ENCODE results near the gene TADA3.
A peak's percentile ranks its signal among the peaks of the same experiment; 100 is the strongest.

Gene TADA3

DNA sequence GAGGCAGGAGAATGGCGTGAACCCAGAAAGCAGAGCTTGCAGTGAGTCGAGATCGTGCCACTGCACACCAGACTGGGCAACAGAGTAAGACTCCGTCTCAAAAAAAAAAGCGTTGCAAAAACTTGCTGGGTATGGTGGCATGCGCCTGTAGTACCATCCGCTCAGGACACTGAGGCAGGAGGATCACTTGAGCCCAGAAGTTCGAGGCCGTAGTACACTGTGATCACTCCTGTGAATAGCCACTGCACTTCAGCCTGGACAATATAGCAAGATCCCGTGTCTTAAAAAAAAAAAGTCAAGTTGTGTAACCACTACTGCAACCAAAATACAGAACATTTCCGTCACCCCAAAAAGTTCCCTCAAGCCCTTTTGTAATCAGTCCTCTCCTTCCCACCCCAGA lies 2.1 kb upstream of the TADA3 start:
- DNase-seq (ENCODE audit: extremely low read depth, insufficient read length): no peak
- peak overlapping the region; percentile 86 for H3K4me3 ChIP-seq (replicated peaks; ENCODE audit: low read depth, low read length)
- no peaks in the 10 kb centered on the region for H3K27me3 ChIP-seq (replicated peaks; ENCODE audit: control insufficient read depth, insufficient read depth, low read length)
- TF ChIP-seq, protein P1, sequence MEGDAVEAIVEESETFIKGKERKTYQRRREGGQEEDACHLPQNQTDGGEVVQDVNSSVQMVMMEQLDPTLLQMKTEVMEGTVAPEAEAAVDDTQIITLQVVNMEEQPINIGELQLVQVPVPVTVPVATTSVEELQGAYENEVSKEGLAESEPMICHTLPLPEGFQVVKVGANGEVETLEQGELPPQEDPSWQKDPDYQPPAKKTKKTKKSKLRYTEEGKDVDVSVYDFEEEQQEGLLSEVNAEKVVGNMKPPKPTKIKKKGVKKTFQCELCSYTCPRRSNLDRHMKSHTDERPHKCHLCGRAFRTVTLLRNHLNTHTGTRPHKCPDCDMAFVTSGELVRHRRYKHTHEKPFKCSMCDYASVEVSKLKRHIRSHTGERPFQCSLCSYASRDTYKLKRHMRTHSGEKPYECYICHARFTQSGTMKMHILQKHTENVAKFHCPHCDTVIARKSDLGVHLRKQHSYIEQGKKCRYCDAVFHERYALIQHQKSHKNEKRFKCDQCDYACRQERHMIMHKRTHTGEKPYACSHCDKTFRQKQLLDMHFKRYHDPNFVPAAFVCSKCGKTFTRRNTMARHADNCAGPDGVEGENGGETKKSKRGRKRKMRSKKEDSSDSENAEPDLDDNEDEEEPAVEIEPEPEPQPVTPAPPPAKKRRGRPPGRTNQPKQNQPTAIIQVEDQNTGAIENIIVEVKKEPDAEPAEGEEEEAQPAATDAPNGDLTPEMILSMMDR (IDR thresholded peaks at IDR 0.05; ENCODE audit: insufficient read depth, low read length, poor library complexity, severe bottlenecking): no peak
- H3K36me3 ChIP-seq (ENCODE audit: control insufficient read depth, insufficient read depth, low read length): peaks cover 20% of the 10 kb centered on the region

DNA sequence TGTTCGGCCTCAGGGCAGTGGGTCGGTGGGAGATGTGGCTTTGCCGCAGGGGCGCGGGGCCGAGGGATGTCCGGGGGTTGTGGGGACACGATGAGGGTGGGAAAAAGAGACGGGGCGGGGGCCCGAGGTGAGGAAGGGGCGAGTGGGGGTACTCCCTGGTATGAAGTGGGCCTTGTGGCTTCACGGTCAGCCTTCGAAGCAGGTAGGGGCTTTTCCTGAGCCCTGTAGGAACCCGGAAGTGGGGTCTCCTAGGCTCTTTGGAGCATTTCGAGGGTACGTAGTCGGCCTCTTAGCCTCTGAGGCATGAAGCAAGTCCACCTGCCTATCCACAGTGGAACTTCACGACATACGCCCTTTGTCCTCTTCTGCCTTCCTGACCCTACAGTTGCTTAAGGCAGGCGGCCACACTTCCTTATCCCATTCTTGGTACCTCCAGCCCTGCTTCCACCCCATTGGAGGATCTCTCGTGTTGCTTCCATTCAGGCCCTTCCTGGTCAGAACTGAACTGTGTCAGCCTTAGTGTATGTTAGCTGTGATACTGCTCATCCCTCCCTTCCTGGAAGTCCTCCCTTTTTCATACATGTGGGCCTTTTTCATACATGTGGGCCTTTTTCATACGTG lies 998 bp upstream of the TADA3 start:
- H3K27me3 ChIP-seq (replicated peaks; ENCODE audit: control insufficient read depth, insufficient read depth, low read length): no peaks in the 10 kb centered on the region
- TF ChIP-seq, protein P1 (IDR thresholded peaks at IDR 0.05; ENCODE audit: insufficient read depth, low read length, poor library complexity, severe bottlenecking): no peak
- H3K4me3 ChIP-seq (replicated peaks; ENCODE audit: low read depth, low read length): peak overlapping the region; percentile 86
- DNase-seq (ENCODE audit: extremely low read depth, insufficient read length): no peak
- H3K36me3 ChIP-seq (ENCODE audit: control insufficient read depth, insufficient read depth, low read length): peaks cover 21% of the 10 kb centered on the region

DNA sequence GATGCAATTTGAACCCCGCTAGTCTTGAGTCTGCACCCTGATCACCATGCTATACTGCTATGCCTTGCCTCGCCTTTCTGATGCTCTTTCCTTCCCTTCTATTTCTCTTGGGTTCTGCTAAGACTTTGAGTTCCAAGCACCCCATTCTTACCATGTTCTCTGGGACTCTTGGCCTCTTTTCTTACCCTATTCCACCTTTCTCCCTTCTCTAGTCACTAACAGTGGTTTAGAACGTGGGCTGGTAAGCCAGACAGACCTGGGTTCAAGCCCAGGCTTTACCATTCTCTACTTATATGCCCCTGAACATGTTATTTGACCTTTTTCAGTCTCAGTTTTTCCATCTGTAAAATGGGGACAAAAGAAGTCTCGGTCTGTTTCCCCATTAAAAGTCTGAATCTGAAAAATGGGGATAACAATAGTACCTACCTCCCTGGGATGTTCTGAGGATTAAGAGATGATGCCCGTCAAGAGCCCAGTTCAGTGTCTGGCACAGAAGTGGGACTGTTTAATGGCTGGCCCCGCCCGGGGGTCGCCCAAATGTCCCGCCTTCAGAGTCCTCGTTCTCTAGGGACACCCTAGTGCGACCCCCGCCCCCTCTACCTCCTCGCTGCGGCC lies 376 bp downstream of the TADA3 start:
- H3K36me3 ChIP-seq (ENCODE audit: control insufficient read depth, insufficient read depth, low read length): peaks cover 19% of the 10 kb centered on the region
- H3K27me3 ChIP-seq (replicated peaks; ENCODE audit: control insufficient read depth, insufficient read depth, low read length): no peaks in the 10 kb centered on the region
- no peak for DNase-seq (ENCODE audit: extremely low read depth, insufficient read length)
- peak overlapping the region; percentile 86 for H3K4me3 ChIP-seq (replicated peaks; ENCODE audit: low read depth, low read length)
- TF ChIP-seq, protein P1 (IDR thresholded peaks at IDR 0.05; ENCODE audit: insufficient read depth, low read length, poor library complexity, severe bottlenecking): no peak

DNA sequence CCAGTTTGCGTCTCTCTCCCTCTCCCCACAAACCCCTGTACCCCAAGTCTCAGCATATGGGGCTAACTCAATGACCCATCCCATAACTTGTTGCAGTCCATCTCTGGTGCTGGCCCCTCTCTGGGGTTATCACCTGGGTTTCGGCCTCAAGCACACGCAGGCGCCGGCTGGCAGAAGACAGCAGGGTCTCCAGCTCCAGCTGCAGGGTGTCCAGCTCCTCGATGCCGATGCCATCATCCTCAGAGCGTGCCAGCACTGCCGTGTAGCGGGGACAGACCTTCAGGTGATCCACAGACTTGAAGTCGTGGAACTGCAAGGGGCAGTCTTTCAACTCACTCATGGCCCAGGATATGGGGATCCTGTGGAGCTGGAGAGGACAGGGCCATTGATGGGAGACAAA lies 1.1 kb downstream of the TADA3 start:
- DNase-seq (ENCODE audit: extremely low read depth, insufficient read length): no peak
- TF ChIP-seq, protein P1 (IDR thresholded peaks at IDR 0.05; ENCODE audit: insufficient read depth, low read length, poor library complexity, severe bottlenecking): no peak
- Histone ChIP-seq H3K36me3 (ENCODE audit: control insufficient read depth, insufficient read depth, low read length) (peaks cover 16% of the 10 kb centered on the region), H3K27me3 (replicated peaks; ENCODE audit: control insufficient read depth, insufficient read depth, low read length) (no peaks in the 10 kb centered on the region), H3K4me3 (replicated peaks; ENCODE audit: low read depth, low read length) (peak overlapping the region; percentile 86)

DNA sequence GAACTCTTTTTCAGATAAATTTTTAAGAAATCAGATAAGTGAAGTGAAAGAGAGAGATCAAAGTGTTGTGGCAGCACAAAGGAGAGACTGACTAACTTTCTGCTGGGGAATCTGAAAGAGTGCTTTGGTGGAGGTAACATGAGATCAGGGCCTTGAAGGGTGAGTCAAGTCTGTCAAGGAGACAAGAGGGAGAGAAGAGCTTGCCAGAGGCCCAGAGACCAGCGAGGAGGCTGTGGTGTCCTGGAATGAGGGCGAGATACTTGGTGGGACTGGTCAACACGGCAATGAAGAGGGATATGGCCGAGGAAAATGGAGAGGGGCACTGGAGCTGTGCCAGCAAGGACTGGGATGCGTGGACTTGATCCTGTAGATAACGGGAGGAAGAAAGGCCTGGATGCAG lies 4.6 kb downstream of the TADA3 start:
- Histone ChIP-seq H3K4me3 (replicated peaks; ENCODE audit: low read depth, low read length) (no peak overlapping the region), H3K27me3 (replicated peaks; ENCODE audit: control insufficient read depth, insufficient read depth, low read length) (no peaks in the 10 kb centered on the region), H3K36me3 (ENCODE audit: control insufficient read depth, insufficient read depth, low read length) (peaks cover 25% of the 10 kb centered on the region)
- DNase-seq (ENCODE audit: extremely low read depth, insufficient read length): no peak
- TF ChIP-seq, protein P1 (IDR thresholded peaks at IDR 0.05; ENCODE audit: insufficient read depth, low read length, poor library complexity, severe bottlenecking): no peak

Data from GM06990 (cell line).